GM10847 (cell line): ENCODE results near the gene ILDR2.

Experiments used
- POLR2A ChIP-seq: IDR thresholded peaks from 2 replicates; pipeline ENCODE4 v1.6.1; 2011; ENCODE audit not compliant: insufficient read length; ENCODE audit errors: extremely low read depth

ILDR2 gene

DNA sequence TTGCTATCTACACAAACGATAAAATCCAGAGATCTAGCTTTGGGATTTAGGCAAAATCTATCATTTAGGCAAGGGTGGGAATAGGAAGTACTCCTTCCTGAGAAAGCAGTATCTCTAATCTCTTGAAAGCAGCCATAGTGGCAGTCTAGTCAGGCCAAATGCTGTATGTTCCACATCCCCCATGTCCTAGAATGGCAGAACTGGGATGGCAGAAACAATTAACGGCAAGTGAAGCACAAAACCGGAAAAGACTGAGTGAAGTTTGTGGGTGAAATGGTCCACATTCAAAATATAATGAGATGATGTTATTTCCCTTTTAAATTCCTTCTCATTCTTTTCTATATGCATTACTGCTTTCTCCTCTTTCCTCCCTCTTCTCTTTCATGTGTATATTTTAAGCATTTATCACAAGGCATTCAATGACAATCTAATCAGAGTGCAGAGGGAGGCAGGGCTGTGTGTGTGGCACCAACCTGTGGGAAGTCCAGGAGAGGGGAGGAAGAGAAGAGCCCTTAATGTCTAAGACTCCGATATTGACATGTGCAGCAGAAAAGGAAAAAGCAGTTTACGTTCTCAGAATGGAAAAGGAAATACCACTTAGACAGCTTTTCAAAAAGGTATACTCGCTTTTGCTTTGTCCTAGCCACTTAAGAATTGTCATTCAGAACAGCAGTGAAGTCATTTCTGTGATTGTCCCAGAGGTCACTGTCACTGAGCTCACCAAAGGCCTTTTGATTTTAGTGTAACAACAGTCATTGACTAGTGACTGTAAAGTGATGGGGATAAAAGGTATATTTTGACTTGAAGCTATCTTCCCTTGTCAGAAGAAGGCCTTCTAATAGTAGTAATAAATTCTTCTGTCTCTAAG, 57.0 kb downstream of the ILDR2 start:
- no peak for TF ChIP-seq POLR2A

DNA sequence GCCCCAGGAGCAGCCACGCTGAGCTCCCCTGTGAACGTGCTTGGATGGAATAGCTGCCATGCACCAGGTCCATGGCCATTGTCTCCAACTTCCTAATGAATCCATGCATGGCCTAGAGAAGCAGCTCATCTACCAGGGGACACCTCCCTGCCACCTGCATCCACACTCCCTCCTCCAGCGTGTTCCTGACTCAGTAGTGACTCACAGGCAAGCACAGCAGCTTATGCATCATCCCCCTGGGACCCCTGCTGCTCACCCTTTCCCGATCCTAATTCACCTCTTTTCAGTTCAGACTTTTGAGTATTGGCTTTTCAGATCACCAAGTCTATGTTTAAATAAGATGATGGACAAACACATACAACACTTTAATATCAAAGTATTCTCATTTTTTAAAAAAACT, 59.4 kb downstream of the ILDR2 start:
- TF ChIP-seq POLR2A: no peak

DNA sequence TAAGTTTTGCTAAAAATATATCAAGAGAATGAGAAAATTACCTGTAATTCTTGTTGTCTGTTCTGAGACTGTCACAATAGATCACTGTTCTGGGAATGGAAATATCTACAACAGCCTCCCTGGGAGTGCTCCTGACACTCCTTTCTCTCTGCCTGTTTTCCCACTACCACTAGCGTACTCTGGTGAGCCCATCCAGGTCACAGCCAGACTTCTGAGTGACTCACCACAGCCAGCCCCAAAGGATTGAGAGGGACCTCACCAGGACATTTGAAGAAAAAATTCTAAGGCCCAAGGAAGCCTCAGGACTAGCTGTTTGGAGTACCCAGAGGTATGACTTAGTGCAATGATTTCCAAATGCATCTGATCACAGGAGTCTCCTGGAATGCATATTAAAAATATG, 60.3 kb downstream of the ILDR2 start:
- TF ChIP-seq POLR2A: no peak

DNA sequence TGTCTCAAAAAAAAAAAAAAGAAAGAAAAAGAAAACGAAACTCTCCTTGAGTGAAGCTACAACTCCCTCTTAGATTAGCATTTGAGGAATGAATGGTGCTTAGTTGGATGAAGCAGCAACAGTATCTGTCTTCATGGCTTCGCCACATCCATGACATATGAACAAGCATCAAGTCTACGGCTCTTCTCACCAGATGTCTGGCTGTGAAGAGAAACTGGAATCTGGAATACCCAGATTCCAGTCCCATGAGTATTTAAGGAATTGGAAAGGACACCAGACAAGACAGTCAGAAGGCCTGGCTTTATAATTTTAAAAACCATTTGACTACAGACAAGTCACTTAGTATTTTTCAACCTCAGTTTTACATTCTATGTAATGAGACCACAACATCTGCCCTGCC, 61.2 kb downstream of the ILDR2 start:
- no peak for TF ChIP-seq POLR2A

DNA sequence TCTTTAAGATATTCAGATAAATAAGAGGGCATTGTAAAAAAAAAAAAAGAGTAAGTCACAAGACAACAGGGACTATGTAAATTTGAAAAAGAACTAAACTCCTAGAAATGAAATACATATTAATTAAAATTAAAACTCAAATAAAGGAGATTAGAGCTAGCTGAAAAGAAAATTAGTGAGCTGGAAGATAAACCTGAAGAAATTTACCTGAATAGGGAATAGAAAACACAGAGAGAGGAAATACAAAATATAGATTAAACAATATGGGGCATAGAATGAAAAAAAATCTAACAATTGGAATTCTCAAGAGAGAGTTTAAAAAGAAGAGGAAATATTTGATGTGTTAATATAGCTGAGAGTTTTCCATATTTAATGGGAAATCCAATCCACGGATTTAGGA, 63.7 kb downstream of the ILDR2 start:
- no peak for TF ChIP-seq POLR2A

DNA sequence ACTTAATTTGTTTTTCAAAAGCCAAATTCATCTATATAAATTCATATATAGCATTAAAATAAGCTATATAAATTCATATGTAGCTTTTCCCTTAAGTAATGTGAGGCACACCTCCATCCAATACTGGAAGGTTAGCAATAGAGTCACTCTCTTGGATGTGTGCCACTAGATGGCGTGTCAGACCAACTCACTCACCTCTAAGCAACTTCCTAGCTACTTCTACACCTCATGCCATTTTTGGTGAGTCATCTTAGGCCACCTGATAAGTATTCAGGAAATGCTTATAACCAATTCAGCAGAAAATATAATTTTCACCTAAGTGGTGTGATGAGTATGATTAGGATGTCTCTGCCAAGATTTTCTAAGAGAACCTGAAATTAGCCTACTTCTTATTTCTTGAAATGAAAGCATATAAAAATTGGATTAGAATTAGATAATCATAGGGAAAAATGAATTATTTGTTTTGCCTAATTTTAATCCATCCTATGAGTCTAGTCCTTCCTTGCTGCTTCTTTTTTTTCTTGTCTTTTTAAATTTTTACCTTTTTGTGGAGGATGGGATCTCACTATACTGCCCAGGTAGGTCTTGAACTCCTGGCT, 64.8 kb downstream of the ILDR2 start:
- no peak for TF ChIP-seq POLR2A

DNA sequence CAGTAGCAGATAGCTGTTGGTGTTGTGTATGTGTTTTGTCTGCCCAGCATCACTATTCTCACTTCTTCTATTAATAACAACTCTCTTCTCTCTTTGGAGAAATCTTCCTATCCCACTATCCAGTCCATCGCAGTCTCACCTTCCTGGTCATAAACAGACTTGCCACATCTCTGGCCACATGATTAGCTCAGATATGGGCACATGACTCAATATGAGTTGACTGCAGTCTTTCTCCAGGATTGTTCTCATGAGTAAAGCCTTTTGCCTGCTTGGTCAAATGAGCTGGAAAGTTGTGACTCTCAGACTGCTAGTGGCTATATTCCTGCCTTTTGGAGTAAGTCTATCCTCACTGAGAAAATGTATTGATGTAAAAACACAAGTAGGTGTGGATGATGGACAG, 66.4 kb downstream of the ILDR2 start:
- no peak for TF ChIP-seq POLR2A

DNA sequence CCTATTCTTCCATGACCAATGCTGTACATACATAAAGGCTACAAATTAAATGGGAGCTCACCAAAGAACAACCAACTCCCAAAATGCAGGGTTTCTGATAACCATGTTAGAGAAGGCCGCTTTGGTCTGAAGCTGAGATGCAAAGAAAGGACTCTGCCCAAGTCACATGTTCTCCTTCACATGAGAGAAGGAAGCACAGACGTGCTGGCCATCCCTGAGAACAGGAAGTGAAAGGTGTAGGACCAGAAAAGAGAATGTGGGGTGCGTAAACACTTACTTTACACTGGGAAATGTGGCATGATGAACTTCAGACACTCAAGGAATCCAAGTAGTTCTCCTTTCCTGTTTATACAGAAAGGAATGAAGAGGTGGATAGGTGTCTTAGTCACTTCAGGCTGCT, 67.6 kb downstream of the ILDR2 start:
- TF ChIP-seq POLR2A: no peak

DNA sequence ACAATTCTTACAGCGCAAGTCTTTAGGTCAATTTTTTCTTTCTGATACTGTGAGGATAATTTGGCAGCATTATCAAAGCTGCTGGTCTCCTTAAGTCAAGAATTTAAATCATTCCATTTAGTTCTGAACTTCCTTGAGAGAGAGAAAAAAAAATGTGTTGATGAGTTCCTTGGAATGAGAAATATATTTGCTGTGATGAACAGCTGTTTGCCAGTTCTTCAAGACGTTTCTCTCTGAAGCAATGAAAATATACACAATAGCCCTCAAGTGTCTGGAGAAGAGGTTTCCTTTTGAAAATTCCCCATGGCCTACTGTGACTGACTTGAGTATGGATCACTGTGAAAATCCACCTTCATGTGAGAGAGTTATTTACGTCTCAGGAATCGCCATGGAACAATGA, 68.3 kb downstream of the ILDR2 start:
- no peak for TF ChIP-seq POLR2A

DNA sequence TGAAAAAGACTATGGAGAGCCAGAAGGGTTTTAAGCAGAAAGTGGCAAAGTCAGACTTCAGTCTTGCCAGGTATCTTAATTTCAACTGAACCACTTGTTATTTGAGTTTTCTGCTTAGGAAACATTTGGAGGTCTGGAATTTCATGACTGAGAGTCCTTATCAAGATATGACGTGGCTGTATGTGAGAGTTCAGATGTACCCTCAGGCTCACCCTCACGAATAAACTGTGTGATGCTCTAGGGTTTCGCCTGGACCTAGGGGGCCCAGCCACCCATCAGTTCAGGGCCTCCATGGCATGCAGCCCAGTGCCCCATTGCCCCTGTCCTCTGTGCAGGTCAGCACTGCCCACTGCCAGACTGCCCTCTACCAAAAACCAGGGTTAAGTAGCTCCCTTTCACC, 68.7 kb downstream of the ILDR2 start:
- TF ChIP-seq POLR2A: no peak

DNA sequence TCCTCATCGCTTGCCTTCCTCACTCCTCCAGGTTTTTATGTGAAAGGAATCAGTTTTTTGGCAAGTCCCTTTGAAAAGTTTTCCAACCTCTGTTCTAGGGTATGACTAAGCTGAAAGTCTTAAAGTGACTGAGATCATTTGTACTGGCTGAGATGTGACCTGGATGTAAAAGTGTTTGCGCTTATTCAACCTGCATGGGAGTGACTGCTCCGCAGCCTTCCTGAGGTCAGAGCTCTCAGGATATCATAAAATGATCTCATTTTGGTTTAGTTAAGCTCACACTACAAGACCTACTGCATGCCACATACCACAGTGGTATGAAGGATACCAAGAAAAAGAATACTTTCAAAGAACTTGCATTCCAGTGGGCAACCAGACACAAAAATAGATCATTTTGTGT, 69.4 kb downstream of the ILDR2 start:
- TF ChIP-seq POLR2A: no peak

DNA sequence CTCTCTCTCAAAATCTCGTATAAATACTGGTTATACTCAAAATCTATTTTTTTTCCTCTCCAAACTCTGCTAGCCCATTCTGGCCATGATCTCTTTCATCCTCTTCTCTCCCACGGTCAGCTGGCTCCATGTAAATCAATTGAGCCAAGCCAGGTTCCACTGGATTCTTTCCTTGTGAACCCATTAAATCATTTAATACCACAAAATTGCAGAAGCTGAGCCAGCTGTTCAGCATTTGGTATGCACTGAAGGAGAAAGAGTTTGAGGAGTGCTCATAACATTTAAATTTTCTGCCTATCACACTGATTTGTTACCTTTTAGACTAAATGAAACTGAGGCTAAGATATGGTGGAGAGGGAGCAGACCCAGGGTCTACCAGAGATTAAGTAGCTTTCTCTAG, 70.2 kb downstream of the ILDR2 start:
- TF ChIP-seq POLR2A: no peak

DNA sequence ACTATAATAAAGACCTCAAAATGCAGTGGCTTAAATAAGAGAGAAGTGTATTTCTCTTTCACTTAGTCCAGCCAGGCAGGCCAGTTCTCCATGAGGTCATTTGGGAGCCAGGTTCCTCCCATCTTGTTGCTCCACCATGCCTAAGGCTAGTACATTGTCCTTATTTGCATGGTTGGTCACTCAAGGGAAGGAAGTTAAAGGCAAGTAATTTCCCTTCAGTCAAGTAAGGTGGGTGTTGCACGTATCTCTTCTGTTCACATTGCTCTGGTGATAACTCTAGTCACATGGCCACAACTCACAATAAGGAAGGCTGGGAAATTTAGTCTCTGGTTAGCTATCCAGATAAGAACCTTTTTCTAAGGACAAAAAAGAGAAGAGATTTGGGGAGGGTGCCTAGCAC, 72.1 kb downstream of the ILDR2 start:
- no peak for TF ChIP-seq POLR2A

DNA sequence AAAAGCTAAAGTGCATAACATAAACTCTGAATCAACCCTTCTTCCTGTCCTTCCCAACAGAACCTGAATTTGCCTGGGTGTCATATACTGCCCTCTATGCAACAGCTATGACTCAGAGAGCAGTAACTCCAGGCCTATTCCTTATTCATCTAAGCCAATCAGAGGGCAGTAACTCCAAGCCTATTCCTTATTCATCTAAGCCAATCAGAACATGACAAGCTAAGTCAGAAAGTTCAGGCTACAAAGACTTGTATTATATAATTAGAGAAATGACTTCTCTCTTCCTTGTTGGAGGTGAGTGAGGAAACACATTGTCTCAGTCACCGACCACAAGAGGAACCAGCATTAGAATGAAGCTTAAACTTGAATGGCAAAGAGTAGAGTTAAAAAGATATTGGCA, 73.1 kb downstream of the ILDR2 start:
- no peak for TF ChIP-seq POLR2A

DNA sequence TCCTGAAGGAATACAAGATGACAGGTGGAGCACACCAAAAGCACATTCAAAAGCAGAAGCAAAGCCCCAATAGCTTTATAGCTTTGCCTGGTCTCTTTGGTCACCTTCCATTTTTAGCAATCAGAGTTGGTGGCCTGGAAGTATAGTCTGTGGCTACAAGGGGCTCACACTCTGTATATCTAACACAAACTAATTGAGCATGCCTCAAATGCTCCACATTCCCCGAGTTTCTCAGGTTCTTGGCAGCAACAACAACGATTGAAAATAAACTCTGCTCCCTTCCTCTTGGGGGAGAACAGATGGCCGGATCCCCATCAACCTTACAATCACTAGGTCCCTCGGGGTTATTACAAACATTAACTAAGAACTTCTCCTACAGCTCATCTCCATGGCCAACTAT, 74.4 kb downstream of the ILDR2 start:
- no peak for TF ChIP-seq POLR2A

DNA sequence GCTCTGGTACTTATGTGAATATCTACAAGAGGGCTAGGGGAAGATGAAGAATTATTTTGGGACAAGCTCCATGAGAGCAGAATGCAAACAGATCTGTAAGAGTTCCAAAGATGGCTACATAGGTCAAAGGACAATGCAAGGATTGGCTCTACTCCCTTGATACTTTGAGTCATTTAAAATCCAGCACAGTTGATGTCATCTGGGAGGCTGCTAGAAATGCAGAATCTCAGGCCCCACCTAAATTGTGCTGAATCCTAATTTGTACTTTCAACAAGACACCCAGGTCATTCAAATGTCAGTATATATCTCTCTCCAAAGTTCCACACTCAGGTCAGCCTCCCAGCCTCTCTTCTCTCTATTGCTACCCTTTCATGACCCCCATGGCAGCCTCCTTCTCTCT, 75.6 kb downstream of the ILDR2 start:
- no peak for TF ChIP-seq POLR2A

DNA sequence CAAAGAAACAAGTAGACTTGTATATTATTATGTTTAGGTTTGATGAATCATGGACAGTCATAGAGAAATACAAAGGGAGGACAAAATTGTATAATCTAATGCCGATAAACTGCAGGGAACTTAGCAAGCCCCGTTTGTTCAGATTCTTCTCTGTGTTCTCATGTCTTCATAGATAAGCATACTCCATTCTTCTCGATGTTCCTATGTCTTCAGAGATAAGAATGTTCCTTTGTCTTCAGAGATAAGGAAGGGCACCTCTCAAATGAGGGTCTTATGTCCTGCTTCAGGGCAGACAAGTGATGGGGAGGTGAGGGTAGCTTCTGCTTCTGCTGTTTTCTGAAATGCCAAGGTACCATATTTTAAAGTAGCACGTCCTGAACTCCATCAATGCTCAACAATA, 79.6 kb downstream of the ILDR2 start:
- no peak for TF ChIP-seq POLR2A
